Bone marrow (tissue), 2 donors: Measurements from ENCODE around the gene DLX2.
"Not testable (repeated sequence)": the region's sequence is repeated elsewhere in the genome, so short reads cannot be mapped to it uniquely, and the experiment has no call there.

Source experiments
- DNase-seq, 2 donors: peaks; one replicate each; lab custom pipeline; 2025; lab: John Stamatoyannopoulos, UW

DLX2 gene

DNA sequence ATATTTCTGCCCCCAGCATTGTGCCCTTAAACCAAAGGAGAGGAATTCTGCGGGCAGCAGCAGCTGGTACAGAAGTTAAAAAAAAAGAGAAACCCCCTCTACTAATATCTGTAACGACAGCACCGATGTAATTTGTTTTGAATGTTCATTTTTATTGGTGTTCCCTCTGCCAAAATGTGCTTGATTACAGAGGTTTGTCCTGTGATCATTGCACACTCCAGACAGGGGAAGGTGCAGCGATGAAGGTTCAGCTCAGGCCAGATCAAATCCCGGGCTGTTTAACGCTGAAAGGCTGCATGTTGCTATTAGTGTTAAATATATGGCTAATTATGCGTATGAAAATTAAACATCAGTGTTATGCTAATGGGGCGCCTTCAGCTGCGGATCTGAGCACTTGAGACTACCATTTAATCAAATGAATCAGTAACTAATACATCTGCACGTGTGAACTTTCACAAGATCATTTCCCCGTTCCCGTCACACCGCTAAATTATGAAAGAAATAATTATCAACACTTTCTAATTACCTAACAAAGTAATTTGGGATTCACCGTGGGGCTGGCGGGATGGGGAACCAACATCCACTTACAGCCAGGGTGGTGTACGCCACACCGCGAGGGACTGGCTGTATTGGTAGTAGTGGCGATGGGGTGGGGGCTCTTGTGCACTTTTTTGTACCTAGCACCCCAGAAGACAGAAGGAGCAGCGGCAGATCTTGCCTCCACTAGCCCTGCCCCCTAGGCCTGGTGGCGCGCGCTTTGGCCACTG is 18.9 kb downstream of the DLX2 start:
- no peak for DNase-seq

DNA sequence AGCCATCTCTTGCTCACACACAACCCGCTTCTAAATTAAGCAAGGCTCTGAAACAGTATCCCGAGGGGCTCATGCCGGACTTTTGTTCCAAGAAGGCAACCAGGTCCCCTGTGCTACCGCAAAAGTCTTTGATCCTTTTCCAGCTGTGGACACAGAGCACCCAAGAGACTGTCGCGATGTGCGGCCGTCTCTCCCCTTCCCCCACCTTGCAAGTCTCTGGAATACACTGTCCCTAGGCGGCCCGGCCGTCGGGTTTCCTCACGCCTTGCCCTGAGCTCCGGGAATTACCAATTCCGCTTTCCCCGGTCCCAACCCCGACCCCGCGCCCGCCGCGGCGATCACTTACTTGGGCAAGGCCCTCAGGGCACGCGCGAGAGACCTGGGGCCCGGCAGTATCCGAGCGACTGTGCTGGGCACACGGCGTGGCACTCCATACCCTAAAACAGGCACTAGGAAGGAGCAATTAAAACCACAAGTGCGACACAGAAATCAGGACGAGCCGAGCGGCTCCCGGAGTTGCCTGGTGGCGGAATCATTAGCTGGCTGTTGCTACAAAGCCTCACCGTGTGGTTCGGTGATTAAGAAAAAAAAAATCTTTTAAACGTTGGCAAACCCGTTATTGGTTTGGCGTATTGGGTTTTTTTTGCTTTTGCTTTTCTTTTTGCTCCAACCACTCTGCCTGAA is 19.6 kb downstream of the DLX2 start:
- DNase-seq = no peak

DNA sequence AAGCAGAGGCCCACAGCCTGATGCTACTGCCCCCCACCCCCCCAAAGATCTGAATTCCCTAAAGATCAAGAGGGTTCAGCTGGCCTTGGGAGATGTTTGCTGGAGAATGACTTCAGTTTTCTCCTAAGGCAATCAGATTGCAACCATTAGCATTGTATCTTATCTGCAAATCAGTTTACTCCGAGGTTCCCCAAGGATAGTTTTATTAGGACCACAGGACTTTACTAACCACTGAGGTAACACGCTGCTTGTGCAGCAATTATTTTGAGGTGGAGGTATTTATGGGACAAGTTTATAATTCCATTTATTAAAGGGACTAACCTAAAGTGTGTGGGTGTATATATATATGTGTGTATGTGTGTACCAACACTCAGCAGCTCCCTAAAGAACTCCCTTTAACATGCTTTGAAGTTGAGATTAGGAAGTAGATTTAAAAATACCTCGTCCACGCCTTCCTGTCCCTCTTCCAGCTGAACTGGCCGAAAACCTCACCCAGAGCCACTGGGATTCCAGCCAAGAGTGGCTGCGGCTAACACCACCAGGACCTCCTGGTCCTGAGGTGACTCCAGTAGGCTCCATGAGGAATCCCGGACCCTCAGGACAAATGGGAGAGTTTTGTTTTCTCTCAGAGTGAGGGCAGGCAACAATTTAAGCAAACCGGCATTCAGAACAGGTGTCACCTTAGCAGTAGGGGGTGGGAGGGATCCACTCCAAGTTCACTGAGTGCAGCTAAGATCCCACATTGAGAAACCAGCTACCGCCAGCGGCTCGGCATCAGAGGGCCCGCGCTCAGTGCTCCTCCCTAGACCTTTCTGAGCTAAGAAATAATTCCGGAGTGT is 20.4 kb downstream of the DLX2 start:
- DNase-seq = no peak

DNA sequence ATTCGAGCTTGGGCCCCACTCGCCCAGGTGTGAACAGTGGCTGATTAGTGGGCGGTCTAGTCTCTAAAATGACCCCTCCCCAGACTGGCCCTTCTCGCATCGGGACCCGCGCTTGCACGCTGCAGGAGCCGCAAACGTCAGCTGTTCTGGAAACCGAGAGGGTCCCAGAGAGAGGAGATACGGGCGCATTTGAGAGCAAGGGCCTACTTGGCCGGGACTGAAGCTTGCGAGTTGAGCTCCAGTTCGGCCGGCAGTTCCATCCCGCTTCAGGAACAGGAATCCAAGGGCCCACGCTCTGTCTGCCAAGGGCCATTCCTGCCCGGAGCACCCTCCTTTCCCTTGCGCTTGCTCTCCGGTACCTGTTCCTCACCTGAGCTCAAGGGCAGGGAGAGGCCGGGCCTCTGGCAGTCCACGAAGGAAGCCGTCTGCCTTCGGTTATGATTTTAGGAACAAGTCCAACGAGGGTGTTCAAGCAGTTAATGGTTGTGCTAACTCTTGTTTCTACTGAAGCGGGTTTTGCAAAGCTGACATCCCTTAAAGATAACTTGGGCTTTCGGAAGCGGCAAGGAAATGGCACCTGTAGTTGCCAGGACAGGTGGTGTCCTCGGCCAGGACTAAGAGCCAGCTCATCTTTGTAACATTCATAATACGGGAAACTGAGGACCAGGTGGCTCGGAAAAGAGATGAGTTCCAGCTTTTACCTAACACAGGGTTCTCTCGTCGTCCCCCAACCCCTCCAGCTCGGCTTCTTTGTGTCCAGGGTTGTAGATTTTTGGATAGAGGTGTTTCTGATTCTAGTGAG is 21.3 kb downstream of the DLX2 start:
- DNase-seq = no peak

DNA sequence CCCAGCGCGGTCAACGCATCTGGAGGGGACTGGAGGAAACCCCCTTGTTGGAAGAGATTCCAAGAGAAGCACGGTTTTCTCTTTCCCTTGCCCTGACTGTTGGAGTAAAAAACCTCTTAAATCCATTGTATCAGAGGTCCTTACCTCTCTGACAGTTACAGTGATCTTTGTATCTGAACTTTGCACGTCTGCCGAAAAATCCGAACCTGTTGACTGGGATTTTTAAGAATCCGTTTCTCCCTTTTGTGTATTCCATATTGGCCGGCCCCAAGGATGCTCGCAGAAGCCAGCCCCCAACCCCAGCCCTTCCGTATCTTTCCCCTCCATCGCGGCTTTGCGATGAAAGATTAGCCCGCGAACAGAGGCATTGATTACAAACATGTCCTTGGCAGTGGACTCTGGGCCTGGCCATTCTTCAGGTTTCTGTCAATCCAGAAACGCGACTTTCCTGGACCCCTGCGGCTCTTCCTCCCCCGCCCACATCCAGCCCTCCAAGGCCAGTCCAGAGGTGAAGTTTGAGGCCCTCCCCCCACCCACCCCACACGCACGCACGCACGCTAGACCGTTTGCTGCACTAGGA is 22.0 kb downstream of the DLX2 start:
- no peak for DNase-seq

DNA sequence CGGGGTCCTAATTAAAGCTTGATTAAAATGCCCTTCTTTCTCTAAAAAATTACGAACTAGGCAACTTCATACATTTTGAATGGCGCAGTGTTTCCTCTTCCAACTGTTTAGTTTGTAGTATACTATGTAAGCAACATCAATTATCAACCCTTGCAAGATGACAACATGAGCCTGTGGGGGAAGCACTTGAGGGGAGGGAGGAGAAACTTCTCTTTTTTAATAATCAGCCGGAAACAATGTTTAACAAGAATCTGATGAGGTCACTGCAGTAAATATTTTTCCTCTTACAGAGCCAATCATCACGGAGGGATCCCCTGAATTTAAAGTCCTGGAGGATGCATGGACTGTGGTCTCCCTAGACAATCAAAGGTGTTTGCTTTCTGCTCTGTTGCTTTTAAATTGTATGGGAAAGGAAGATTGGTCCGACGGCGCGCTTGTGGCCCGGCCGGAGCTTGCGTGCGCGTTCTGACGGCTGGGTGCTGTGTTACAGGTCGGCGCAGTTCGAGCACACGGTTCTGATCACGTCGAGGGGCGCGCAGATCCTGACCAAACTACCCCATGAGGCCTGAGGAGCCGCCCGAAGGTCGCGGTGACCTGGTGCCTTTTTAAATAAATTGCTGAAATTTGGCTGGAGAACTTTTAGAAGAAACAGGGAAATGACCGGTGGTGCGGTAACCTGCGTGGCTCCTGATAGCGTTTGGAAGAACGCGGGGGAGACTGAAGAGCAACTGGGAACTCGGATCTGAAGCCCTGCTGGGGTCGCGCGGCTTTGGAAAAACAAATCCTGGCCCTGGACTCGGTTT is 22.7 kb downstream of the DLX2 start:
- peak in 1 of 2 donors; percentile 62 for DNase-seq

DNA sequence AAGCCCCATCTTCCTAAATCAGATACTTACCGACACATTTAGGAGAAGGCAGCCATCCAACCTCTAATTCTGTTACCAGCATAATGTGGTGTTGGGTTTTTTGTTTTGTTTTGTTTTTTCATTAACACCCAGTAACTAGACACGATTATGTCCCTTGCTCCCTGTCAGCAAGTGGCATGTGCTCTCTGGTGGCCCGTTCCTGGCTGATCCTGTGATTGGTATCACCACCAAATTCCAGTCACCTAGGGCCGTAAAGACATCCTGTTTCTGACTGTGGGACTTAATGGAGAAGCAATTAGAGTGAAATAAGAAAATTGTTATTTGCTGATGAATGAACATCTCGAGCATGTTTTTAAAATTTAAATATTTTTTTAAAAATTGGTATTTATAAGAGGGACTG is 23.3 kb downstream of the DLX2 start:
- DNase-seq = no peak

DNA sequence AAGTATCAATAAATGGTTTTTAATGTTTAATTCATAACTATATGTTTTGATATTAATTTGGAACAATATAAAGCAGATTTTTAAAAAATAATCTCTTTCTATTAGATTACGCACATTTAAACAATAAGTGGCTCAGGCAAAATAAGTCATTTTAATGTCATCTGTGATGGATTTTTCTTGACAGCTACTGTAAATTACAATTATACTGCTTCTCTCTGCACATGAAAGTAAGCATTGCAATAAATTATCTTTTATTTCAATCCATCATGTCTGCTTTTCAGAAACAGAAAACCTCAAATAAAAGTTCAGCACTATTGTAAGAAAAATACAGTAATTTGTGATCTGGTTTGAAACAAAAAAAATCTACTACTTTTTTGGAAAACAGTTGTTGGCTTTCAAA is 28.4 kb downstream of the DLX2 start:
- DNase-seq = no peak

DNA sequence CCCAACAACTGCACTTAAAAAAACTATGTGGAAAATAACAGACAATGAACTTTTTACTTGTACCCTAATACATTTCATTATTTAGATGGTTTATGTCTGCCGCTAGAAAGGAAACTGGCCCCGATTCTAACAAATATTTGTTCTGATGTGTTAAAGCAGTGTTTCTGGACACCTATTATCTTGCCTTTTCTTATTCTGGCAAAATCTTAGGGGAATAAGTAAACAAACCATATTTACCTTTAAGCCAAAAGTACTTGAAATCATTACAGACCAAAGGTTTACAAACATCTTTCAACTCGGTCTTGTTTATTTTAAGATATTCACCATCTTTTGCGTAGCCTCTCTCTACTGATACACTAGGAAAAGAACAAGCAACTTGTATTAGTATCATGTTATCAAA is 29.2 kb downstream of the DLX2 start:
- DNase-seq = no peak

DNA sequence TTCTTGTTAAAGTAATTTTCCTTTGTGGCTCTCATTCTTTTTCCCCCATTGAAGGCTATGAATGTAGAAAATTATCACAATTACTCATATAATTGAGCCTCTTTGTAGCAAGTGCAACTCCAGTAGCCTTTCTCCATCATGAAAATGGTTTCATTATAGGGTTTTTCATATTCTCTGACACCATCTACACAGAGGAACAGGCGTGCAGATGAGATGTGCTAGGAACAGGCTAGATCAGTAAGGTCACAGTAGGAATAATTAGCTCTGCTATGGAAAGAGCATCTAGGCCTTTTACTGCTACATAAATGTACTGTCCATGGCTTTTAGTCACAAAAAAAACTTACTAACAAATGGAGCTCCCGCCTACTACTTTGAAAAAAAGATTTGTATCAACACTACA is 30.0 kb downstream of the DLX2 start:
- DNase-seq = no peak

DNA sequence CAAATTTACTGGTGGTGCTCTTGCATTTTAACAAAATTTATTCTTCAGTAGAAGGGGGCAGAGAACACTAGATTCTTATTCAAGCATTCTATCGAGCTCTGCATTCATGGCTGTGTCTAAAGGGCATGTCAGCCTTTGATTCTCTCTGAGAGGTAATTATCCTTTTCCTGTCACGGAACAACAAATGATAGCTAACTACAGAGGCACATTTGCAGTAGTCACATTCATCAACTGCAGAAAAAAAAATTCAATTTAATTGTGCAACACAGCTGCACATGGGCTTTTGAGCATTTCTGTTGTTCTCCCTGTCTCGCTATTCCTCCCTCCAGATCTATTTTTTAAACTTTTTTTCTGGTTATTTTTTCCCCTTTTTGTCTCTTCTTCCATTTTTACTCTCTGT is 30.4 kb downstream of the DLX2 start:
- no peak for DNase-seq

DNA sequence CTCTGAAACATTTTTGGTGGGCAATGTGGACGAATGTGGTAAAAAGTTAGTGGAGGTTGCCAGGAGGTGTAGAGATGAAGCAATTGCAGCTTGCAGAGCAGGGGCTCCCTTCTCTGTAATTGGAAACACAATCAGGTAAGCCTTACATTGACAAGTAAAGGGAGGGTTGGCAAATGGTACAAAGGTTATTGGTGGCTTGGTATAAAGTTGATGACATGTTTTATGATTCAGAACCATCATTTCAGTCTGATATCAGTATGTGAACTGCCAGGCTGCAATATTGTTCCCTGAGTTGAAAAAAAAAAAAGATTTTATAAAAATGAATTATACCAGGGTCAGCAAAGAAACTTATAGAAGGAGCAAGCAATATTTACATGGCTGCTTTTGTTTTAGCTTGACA is 31.8 kb downstream of the DLX2 start:
- no peak for DNase-seq

DNA sequence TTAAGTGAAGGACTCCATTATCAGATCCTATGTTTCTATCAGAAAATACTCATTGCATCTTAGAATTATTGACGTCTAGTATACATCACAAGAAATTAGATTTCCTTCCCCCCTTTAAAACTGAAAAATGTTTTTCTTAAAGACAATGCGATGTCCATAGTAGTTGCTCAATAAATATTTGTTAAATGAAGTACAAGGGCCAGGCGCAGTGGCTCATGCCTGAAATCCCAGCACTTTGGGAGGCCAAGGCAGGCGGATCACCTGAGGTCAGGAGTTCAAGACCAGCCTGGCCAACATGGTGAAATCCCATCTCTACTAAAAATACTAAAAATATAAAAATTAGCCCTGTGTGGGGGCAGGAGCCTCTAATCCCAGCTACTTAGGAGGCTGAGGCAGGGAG is 34.8 kb downstream of the DLX2 start:
- DNase-seq = not testable (repeated sequence)

DNA sequence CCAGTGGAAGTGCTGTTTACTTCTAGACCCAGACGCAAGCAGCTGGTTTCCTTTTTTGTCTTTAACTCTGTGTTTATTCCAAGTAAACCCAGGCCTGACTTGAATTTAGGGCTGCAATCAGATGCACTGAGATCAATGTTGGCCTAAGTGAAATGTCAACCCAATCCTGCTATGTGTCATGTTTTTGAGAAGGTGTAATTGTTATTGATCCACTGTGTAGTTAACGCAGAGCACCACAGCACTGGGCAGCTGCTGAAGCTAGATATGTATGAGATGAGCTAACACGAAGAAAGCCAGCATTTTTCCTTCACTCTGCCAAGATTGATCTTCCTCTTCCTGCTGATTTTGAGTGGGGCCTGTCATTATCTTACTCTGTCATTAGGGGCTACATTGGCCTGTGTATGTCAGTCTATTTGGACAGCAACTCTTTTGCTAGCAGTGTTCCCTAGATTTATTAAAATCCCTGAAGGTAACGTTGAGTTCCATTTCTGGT is 36.3 kb downstream of the DLX2 start:
- no peak for DNase-seq

DNA sequence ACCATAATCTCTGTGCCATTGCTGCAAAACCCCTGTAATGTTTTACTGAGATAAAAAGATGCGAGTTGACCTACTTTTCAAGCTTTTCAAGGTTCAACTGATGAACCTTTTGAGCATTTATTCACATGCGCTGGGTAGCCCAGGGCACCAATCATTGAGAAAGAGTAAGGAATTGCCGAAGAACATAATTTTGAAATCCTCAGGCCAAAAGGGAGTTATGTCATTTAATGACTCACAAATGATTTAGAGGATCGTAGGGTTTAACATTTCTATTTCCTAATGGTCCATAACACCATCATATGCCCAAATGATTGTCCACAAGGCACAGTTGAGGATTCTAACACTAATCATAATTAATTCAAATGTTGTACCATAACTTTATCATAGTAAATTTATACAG is 37.6 kb downstream of the DLX2 start:
- no peak for DNase-seq

DNA sequence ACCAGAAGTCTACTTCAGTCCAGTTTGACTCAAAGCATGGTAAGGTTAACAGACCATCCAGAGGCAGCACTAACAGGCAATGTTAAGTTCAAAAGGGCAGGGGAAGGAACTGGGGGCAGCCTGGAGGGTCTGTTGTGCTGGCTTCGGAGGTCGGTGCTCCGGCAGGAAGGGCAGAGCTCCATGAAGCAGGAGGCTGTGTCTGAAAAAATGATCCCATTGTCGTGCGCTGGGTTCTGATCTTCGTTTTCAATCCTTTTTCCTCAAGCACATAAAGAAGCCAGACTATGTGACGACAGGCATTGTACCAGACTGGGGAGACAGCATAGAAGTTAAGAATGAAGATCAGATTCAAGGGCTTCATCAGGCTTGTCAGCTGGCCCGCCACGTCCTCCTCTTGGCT is 39.3 kb downstream of the DLX2 start:
- no peak for DNase-seq

DNA sequence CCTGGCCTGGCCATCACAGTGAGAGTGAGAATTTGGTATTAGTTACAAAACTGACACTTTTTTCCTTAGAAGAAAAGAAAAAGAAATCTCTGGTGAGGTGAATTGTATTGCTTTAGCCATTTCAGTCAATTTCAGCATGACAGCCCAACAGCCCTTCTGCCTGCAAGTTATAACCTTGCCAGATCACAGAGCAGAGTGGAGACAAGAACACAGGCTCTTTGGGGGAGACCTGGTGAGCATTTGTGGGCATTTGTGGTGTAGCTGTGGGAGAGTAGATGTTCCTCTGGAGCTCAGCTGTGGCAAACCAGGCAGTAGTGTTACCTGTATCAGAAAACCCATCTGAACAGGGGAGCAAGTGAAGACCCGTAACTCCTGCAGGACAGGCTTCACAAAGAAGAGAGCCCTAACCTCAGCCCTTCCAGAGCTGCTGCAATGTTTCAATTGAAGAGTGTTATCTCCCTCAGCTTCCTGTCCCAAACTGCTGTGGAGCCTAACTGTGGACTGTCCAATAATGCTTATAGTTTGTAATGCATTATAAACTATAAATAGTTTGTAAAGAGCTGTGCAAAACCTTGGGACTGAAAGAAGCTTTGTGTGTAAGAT is 40.2 kb downstream of the DLX2 start:
- DNase-seq = no peak

DNA sequence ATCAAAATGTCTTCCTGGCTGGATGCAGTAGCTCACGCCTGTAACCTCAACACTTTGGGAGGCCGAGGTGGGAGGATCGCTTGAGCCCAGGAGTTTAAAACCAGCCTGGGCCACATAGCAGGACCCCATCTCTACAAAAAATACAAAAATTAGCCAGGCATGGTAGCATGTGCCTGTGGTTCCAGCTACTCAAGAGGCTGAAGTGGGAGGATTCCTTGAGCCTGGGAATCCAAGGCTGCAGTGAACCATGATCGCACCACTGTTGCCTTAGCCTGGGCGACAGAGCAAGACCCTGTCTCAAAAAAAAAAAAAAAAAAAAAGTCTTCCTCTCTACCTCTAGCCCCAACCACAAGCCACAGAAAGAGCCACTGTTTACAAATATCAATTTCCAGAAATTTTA is 42.6 kb downstream of the DLX2 start:
- not testable (repeated sequence) for DNase-seq

DNA sequence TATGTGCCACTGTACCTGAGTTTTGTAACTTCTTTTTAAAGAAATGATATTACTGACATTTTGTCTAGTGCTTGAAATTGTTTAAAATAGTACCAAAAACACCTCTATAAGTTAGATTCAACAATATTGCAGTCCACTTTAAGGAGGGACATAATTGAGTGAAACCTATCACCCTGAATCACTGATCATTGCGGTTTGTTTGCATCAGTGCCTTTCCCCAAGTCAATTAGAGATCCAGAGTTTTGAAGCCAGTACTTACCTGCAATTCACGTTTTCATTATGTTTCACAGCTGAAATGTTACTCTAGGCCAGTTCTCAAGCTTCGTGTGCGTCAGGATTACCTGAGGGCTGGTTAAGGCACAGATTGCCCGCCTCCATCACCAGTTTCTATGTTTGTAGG is 44.0 kb downstream of the DLX2 start:
- DNase-seq = no peak

DNA sequence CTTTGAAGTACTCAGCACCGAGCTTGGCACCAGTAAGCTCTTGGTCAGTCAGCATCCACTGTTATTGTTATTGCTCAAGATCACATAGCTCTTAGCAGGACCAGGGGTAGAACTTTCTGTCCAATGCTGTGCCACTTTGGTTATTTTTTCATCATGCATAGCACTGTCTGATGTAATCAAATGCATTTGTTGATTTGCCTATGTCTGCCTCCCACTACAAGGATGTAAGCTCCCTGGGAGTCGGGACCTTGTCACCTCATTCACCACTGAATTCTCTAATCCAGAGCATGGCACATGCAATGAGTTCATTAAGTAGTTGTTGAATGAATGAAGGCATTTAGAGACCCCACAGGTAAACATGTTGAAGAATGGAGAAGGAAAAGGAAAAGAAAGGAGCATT is 46.4 kb downstream of the DLX2 start:
- no peak for DNase-seq
